ENCODE measurements around the gene ADH4.
A peak's percentile ranks its signal among the peaks of the same experiment; 100 is the strongest.
"Not testable (repeated sequence)": the region's sequence is repeated elsewhere in the genome, so short reads cannot be mapped to it uniquely, and the experiment has no call there.

Gene ADH4

GRCh38 chr4:99131378-99131777, 12.7 kb downstream of the ADH4 start:
- DNase-seq, result no peak

GRCh38 chr4:99126376-99126775, 17.7 kb downstream of the ADH4 start:
- no peak for DNase-seq

GRCh38 chr4:99121008-99121407, 23.1 kb downstream of the ADH4 start:
- no peak for DNase-seq

- DNase-seq, result no peak
Observed at GRCh38 chr4:99120501-99120900, 23.6 kb downstream of the ADH4 start.

- DNase-seq, result no peak
Observed at GRCh38 chr4:99117876-99118693, 26.0 kb downstream of the ADH4 start.

GRCh38 chr4:99117122-99117841, 26.8 kb downstream of the ADH4 start:
- not testable (repeated sequence) for DNase-seq

- DNase-seq, result not testable (repeated sequence)
Observed at GRCh38 chr4:99109286-99109685, 34.8 kb downstream of the ADH4 start.

- no peak for DNase-seq
Observed at GRCh38 chr4:99104153-99104552, 39.9 kb downstream of the ADH4 start.

- DNase-seq, result no peak
Observed at GRCh38 chr4:99103166-99103565, 40.9 kb downstream of the ADH4 start.

- DNase-seq, result no peak
Observed at GRCh38 chr4:99102634-99103033, 41.5 kb downstream of the ADH4 start.

GRCh38 chr4:99100876-99101275, 43.2 kb downstream of the ADH4 start:
- no peak for DNase-seq

GRCh38 chr4:99099814-99100213, 44.3 kb downstream of the ADH4 start:
- DNase-seq, result not testable (repeated sequence)

- DNase-seq, result no peak
Observed at GRCh38 chr4:99099311-99099710, 44.8 kb downstream of the ADH4 start.

GRCh38 chr4:99091841-99092240, 52.3 kb downstream of the ADH4 start:
- DNase-seq, result not testable (repeated sequence)

GRCh38 chr4:99091216-99091575, 52.9 kb downstream of the ADH4 start:
- no peak for DNase-seq

- no peak for DNase-seq
Observed at GRCh38 chr4:99090481-99091215, 53.4 kb downstream of the ADH4 start.

- DNase-seq, result peak; percentile 28 to 61
Observed at GRCh38 chr4:99088481-99089365, 55.4 kb downstream of the ADH4 start, which contains the start of gene ADH5. TSS of gene ADH5 (minus strand) at chr4:99088788. CDS start at chr4:99088700, 88 bp downstream.

- DNase-seq, result peak; percentile 13 to 24
Observed at GRCh38 chr4:99088023-99088449, 56.1 kb downstream of the ADH4 start.

GRCh38 chr4:99084595-99084994, 59.5 kb downstream of the ADH4 start:
- DNase-seq, result no peak

GRCh38 chr4:99082192-99082591, 61.9 kb downstream of the ADH4 start:
- no peak for DNase-seq

- not testable (repeated sequence) for DNase-seq
Observed at GRCh38 chr4:99080869-99081268, 63.2 kb downstream of the ADH4 start.

GRCh38 chr4:99079625-99080295, 64.3 kb downstream of the ADH4 start:
- no peak for DNase-seq
